HG03469 (cell line): Measurements from ENCODE around the gene ISLR2.

Experiments used
- ATAC-seq: cut with Tn5 transposase; IDR thresholded peaks from one replicate; pipeline ENCODE4 v1.9.1; 2021; ENCODE audit warnings: mild to moderate bottlenecking, moderate library complexity, moderate number of reproducible peaks; ENCODE audit not compliant: unreplicated experiment

The ISLR2 gene

DNA sequence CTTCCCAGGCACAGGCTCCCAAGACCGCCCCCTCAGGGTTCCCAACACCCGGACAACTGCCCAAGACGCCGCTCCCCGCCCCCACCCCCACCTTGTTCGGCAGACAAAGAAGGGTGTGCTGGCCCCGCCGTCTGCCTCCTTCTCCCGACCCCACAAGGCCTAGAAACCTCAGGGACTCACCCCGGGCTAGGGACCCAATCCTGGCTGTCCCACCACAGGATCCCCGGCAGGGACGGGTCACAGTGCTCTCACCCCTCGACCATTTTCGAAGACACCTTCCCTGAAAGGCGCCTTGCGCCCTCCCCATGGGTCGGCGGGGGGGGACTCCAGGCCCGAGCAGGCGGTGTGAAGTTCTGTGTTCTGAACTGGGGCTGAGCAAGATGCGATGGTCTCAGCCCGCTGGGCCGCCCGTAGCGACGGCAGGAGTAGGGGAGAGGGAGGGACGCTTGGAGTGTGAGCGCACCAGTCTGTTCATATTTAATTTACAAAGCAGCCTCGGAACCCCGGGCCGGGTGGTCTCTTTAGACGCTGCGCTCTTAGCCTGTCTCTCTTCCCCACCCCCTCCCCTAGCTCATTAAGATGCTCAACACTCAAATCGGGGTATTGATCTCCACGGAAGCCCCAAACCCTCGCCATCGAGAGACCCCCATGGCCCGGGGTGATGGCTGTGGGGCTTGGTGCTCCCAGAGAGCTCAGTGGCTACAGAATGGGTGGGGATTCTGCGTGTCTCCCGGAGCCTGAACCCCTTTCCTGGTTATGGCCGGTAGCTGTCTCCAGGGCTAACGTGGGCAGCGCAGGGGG, 1.4 kb upstream of the ISLR2 start:
- ATAC-seq, result no peak

DNA sequence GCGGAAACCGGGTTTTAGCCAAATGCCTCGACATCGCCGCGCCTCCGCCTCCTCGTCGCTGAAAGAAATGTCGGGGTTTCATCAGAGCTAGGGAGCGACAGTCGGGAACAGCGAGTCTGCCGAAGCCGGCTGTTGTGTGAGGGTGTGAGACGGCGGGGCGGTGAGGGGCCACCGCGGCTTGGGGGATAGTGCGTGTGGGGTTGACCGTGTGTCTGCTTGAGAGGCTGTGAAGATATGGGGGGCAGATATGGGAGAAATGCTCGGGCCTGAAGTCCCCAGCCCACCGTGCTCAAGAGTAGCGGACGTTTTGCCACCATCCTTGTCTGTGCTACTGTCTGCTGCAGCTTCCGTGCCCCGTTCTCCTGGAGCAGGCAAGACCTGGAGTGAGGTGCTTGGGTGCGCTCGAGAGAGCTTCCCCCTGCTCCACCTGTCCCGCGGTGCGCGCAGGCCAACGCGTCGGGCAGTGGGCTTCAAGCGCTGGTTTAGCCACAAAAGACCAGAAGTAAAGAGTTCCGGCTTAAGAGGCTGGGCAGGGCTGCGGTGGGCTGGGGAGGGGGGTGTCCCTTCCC, 716 bp upstream of the ISLR2 start:
- no peak for ATAC-seq

DNA sequence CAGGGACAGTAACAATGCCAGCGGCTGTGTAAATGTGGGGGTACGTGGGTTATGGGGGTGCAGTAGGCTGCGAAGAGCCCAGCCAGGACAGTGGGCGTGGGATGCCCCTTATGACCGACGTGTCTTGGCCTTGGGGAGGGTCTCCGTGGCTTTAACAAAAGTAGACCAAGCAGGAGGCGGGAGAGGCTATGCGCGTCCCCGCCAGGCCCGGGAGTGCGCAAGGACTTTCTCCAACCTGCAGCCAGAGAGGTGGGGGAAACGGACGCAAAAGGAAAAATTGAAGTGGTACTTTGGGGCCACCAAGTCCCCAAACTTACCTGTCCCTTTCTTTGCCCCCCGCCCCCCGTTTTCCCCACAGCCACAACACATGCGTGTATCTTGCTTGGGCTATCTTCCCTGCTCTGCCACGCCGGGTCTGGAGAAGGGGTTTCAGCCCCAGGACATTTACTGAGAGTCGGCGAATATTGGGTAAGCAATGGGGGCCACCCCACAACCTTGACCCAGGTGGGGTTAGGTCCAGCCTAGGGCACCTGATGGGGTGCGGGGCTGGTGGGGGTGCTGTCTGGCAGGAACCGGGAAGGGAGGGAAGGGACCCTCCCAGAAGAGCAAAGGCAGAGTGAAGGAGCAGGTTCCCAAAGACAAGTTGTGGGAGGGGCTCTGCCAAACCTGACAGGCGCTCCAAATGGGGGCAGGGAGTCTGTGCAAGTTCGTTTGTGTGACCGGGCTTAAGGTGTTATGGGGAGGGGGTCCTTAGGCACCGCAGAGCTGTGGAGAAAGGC, 652 bp downstream of the ISLR2 start:
- ATAC-seq, result no peak

DNA sequence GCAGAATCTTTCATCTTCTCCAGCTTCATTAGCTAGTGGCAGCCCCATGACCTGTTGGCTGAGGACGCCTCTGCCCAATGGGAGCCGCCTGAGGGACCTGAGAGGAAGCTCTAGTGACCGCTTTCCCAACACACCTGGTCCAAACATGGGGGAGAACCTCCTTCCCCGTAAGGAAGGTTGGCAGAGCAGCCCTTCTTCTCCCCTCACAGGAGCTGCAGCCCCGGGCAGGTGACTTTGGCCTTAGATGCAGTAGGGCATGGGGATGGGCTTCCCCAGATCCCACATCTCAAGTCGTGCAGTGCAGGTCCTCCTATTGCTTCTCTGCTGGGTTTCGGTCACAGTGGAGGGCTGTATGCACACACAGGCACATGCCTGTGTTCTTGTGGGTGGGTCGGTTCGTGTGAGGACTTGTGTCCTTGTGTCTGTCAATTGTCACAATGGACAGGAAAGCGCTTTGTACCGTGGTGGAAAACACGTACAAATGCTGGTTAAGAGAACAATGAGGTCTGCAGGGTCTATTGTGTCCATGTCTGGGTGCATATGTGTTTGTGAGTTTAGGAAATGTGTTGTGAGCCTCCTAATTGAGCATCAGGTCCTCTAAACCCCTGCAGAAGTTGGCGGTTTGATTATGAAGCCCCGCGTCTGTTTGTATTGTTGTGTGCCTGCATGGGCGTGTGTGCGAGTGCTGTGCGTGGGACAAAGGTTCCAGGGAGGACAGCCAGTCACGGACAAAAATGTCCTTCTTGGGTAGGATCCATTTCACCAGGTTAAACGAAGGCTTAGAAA, 1.4 kb downstream of the ISLR2 start:
- no peak for ATAC-seq

DNA sequence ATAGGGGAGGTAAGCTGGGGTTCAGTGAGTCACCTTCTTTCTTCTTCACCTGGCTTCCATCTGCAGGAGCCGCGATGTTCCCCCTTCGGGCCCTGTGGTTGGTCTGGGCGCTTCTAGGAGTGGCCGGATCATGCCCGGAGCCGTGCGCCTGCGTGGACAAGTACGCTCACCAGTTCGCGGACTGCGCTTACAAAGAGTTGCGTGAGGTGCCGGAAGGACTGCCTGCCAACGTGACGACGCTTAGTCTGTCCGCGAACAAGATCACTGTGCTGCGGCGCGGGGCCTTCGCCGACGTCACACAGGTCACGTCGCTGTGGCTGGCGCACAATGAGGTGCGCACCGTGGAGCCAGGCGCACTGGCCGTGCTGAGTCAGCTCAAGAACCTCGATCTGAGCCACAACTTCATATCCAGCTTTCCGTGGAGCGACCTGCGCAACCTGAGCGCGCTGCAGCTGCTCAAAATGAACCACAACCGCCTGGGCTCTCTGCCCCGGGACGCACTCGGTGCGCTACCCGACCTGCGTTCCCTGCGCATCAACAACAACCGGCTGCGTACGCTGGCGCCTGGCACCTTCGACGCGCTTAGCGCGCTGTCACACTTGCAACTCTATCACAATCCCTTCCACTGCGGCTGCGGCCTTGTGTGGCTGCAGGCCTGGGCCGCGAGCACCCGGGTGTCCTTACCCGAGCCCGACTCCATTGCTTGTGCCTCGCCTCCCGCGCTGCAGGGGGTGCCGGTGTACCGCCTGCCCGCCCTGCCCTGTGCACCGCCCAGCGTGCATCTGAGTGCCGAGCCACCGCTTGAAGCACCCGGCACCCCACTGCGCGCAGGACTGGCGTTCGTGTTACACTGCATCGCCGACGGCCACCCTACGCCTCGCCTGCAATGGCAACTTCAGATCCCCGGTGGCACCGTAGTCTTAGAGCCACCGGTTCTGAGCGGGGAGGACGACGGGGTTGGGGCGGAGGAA, 2.6 kb downstream of the ISLR2 start:
- no peak for ATAC-seq

DNA sequence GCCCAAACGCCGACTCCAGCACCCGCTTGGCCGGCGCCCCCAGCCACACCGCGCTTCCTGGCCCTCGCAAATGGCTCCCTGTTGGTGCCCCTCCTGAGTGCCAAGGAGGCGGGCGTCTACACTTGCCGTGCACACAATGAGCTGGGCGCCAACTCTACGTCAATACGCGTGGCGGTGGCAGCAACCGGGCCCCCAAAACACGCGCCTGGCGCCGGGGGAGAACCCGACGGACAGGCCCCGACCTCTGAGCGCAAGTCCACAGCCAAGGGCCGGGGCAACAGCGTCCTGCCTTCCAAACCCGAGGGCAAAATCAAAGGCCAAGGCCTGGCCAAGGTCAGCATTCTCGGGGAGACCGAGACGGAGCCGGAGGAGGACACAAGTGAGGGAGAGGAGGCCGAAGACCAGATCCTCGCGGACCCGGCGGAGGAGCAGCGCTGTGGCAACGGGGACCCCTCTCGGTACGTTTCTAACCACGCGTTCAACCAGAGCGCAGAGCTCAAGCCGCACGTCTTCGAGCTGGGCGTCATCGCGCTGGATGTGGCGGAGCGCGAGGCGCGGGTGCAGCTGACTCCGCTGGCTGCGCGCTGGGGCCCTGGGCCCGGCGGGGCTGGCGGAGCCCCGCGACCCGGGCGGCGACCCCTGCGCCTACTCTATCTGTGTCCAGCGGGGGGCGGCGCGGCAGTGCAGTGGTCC, 3.5 kb downstream of the ISLR2 start:
- no peak for ATAC-seq

DNA sequence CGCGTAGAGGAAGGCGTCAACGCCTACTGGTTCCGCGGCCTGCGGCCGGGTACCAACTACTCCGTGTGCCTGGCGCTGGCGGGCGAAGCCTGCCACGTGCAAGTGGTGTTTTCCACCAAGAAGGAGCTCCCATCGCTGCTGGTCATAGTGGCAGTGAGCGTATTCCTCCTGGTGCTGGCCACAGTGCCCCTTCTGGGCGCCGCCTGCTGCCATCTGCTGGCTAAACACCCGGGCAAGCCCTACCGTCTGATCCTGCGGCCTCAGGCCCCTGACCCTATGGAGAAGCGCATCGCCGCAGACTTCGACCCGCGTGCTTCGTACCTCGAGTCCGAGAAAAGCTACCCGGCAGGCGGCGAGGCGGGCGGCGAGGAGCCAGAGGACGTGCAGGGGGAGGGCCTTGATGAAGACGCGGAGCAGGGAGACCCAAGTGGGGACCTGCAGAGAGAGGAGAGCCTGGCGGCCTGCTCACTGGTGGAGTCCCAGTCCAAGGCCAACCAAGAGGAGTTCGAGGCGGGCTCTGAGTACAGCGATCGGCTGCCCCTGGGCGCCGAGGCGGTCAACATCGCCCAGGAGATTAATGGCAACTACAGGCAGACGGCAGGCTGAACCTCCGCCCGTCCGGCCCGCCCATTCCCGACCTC, 4.1 kb downstream of the ISLR2 start:
- no peak for ATAC-seq

DNA sequence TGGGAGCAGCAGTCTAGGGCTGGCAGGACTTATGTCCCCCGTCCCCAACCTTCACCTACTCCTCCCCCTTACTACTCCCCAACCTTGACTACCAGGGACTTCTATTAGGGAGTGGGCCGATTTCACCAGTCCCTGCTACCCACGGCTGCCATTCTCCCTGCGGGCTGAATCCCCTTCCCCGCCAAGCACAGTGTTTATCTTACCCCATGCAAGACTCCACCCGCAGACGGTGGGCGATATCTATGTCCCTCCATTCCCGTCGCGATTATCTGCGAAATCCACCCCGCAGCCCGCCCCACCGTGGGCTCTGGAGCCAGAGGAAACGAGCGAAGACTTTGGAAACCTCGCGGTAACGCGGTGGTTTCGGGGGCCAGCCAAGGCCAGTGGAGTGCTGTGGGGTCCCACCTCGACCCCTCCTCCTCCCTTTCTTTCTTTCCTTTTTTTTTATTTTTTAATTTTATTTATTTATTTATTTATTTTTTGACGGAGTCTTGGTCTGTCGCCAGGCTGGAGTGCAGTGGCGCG, 4.7 kb downstream of the ISLR2 start:
- ATAC-seq, result no peak

DNA sequence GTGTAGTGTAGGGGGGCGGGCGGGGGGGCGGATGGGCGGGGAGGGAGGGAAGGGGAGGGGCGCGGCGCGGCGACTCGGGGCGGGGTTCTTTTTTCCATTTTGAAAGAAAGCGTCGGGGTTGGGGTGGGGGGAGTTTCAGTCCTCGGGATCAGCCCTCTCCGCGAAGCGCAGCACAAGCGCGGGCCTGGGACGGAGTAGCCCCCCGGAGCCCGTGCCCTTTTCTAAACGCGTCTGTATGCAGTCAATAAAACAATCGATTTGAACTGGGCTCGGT, 6.1 kb downstream of the ISLR2 start:
- ATAC-seq, result no peak

DNA sequence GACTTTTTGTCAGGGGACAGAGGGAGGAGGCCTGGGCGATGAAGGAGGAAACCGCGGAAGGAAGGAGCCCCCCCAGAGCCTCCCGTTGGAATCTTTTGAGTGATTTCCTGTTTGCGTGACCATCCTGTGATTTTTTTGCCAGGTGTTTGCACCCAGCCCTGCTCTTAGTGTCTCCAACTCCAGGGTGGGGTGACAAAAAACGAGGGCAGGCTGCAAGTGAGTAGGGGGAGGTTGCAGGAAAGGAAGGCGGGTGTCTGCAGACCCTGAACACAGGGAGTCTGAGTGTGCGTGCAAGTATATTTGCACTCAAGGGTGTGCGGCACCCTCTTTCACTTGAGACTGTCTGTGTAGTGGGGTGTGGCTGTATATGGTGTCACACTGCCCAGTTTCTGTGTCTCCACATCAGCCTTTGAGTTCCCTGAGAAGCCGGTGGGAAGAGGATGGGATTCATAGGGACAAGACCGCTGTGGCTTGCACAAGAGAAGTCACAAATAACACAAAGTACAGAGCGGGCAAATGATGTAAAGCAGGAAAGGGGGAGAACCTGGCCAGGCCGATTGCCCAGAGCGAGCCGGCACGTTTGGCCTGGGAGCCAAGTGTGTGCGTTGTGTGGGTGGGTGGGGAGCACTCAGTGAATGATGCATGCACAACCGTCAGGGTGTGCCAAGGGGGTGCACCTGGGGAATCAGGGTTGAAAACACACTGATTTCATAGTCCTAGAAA, 6.6 kb downstream of the ISLR2 start:
- no peak for ATAC-seq

DNA sequence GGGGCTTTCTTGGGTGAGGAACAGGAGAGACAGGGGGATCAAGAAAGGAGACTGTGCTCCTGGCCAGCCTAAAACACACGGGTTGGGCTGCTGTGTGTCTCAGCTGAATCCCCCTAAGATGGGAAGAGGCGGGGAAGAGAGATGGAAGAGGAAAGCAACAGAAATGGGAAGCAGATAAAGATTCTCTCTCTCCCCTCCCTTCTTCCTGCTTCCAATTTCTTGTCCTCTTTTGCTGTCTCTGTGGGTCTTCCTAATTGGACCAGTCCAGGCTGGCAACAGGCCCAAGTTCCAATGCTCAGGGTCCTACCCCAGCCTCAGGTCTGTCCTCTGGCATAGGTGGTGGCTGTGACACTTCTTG, 7.1 kb downstream of the ISLR2 start:
- no peak for ATAC-seq

DNA sequence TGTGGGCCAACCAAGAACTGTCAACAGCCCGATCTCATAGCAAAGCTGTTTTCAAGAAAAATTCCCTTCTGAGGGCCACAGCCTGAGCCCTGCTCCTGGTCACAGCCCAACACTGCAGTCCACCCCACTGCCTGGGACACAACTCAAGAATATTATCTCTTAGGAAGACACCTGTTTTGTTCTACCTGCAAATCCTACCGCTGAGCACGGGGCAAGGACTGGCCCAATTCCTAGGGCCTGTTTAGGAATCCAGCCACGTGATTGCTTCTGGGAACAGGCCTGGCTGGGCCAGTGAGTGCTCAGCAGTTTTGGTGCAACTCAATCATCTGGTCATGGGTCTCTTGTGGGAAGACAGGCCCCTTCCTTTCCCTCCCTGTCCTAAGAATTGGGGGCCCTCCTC, 8.3 kb downstream of the ISLR2 start:
- no peak for ATAC-seq

DNA sequence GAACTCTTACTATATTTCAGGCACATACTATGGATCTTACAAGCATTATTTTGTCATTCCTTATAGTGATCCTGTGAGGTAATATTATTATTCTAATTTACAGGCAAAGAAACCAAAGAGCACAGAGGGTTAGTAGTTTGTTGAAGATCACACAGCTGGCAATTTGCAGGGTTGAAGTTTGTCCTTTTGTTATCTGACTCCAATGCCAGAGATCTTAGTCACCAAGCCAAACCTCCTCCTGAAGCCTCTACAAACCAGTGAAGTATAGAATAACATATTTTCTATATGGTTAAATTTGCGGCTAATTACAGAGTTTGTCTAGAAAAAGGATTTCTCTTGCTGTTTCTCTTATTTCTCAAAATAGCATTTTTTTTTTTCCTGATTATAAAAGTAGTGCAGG, 11.2 kb downstream of the ISLR2 start:
- no peak for ATAC-seq

DNA sequence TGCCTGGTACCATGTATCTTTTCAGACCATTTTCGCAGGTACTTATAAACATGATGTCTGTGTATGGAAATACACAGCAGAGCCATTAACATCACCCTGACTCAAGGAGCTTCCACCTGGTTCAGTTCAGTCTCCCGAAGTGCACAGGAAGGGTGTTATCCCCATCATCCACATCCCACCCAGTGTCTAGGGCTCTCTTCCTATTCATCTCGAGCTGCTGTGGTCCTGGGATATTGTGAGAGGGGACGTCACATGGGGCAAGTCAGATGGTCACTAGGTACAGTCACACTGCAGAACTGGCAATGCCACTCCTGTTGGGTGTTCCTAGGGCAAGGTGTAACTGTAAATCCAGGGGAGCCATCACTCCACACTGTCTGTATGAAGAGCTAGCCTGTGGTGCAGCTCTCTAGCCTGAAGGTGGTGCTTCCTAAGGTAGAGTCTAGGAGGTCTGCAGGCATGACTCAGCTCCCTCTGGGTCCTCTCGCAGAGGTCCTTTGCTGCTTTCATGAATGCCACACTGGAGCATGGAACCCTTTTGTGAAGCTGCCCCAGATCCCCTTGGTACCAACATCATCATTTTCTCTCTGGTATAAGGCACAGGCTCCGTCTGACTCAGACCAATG, 13.9 kb downstream of the ISLR2 start:
- no peak for ATAC-seq

DNA sequence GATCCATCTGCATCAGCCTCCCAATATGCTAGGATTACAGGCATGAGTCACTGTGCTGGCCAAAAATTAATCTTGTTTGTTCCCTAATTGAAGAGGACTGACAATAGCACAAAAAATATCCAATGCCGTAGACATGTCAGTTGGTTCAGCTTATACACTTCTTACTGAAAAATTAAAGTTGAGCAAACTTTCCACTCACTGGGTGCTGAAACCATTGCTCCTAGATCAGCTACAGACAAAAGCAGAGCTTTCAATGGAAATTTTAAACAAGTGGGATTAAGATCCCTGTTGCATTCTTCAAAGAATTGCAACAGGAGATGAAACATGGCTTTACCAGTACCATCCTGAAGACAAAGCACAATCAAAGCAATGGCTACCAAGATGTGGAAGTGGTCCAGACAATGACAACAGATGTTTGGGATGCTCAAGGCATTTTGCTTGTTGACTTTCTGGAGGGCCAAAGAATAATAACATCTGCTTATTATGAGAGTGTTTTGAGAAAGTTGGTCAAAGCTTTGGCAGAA, 16.0 kb downstream of the ISLR2 start:
- ATAC-seq, result no peak

DNA sequence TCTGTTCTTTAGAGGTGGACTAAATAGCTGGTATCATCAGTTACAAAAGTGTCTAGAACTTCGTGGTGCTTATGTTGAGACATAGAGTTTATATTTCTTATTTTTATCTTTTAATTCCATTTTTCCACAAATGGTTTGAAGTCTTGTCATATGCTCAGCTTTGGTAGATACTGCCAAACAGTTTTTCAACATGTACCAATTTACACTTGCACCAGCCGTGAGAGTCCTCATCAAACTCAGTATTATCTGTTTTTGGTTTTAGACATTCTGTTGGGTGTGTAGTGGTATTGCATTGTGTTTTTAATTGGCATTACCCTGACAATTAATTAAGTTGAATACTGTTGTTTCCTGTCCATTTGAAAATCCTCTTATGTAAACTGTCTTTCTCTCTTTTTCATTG, 16.7 kb downstream of the ISLR2 start:
- ATAC-seq, result no peak

DNA sequence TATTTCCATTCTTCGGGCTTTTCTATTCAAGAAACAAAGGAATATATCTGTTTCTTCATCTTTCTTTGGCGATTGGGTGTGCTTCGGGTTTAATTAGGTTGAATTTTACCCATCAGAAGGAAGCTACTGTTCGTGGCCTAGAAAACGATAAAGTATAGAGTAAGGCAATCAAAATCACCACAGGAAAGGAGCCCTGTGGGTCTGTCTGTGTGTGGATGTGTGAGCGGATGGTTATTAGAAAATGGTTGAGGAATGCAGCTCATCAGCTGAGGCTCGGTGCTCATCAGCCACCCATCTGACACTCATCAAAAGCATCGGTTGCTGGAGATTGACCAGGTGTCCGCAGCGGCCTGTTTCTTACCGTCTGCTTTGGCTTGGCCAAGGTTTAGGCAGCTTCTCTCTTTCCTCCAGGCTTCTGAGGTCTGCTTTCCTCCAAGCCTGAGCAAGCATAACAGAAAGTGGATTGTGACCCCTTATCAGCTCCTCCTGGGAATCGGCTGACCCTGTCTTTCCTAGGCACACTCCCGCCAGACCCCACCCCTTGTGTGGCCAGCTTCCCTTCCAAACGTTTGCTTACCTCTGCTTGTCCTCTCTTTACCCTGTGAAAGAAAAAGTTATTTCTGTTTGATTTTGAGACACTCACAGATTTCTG, 25.5 kb downstream of the ISLR2 start:
- no peak for ATAC-seq
